Measurements from ENCODE around the gene APBB1IP. TPM values are rescaled to one million over a fixed set of nuclear protein-coding genes. Genes with fewer than 3 reads are reported as not detected.

Gene APBB1IP
- total RNA-seq, 1 experiment from 2014 or later: not detected

DNA sequence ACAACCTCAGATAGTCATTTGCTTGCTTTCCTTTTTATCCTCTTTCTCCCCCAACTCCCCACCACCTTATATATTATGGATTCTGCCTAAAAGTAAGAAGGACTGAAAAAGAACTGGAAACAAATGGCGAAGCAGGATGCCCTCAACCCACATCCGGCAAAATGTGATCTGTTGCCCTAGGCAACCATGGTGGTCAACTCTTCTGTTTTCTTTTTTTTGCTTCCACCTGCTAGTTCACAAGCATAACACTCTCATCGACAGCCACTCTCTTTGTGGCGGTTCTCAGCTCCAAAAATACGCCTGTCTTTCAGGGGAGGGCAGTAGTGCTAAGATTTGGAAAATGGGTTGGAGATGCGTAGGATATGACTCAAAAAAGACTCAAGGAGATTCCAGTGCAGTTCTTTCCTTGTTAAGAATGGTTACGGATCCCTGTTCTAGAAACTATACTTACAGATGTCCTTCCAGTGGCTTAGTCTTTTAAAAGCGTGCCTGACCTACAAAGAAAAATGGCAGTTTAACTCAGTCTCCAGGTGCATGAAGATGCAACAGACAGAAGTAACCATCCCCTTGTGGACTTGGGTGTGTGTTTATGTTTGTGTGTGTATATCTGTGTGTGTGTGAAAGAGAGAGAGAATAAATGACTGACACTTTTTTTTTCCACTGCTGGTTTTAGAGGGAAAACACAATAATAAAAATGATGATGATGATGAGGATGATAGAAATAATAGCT, 10.7 kb downstream of the APBB1IP start:
- H3K27ac Mint-ChIP-seq: no peak overlapping the region
- Histone ChIP-seq H4K5ac (ENCODE audit: insufficient read length, low read depth, low read length) (no peak overlapping the region), H3K9ac (ENCODE audit: extremely low read depth, insufficient read length, low read length) (no peak overlapping the region), H2BK12ac (ENCODE audit: insufficient read length, low read depth, low read length) (no peak overlapping the region), H3K56ac (ENCODE audit: insufficient read length, low read depth, low read length) (no peak overlapping the region), H4K8ac (replicated peaks; ENCODE audit: insufficient read length, low read depth, low read length) (no peak overlapping the region), H3K4ac (ENCODE audit: low read depth, low read length) (no peak overlapping the region), H2BK20ac (ENCODE audit: low read depth, low read length, poor library complexity, severe bottlenecking) (peak overlapping the region; percentile 90), H3K9me3 (ENCODE audit: control insufficient read depth, low read depth, low read length) (no peaks in the 10 kb centered on the region), H2BK120ac (ENCODE audit: low read depth, low read length, poor library complexity, severe bottlenecking) (no peak overlapping the region), H3K23ac (ENCODE audit: insufficient read length, low read depth, low read length) (no peak overlapping the region), H3K79me2 (ENCODE audit: insufficient read depth, low read length) (no peaks in the 10 kb centered on the region), H3K79me1 (ENCODE audit: insufficient read depth, low read depth, low read length, poor library complexity, severe bottlenecking) (no peaks in the 10 kb centered on the region), H2BK5ac (ENCODE audit: insufficient read length, low read length) (no peak overlapping the region), H3K4me1 (ENCODE audit: insufficient read depth, low read length) (no peaks in the 10 kb centered on the region), H4K20me1 (ENCODE audit: control insufficient read depth, insufficient read depth, insufficient read length) (no peaks in the 10 kb centered on the region), H3K4me2 (ENCODE audit: insufficient read depth, insufficient read length, low read length) (no peak overlapping the region), H3K18ac (ENCODE audit: insufficient read length, low read depth, low read length) (no peak overlapping the region), H3K23me2 (ENCODE audit: insufficient read length, low read depth, low read length, poor library complexity, severe bottlenecking) (no peaks in the 10 kb centered on the region), H3K14ac (ENCODE audit: insufficient read depth, low read length) (no peak overlapping the region), H2AFZ (ENCODE audit: low read length) (no peak overlapping the region), H3K27me3 (ENCODE audit: insufficient read depth, low read length) (no peaks in the 10 kb centered on the region), H3K27ac (ENCODE audit: insufficient read length, low read depth, low read length) (no peak overlapping the region), H3T11ph (ENCODE audit: low read length) (no peak overlapping the region), H4K91ac (ENCODE audit: insufficient read length, low read depth, low read length) (no peak overlapping the region), H2BK15ac (ENCODE audit: low read depth, low read length) (no peak overlapping the region), H2AK5ac (ENCODE audit: insufficient read length, low read length) (no peak overlapping the region)
- H3K9me3 Mint-ChIP-seq: no peaks in the 10 kb centered on the region
- H3K4me1 Mint-ChIP-seq: no peaks in the 10 kb centered on the region
- no CpG with 5 or more reads among the region's 8 CpGs for WGBS (ENCODE audit: extremely low coverage, insufficient read length, low lambda C conversion rate)
- no peaks in the 10 kb centered on the region; the same call in none of the 2 replicates for H3K27me3 Mint-ChIP-seq (ENCODE audit: low read depth)
- no peak for DNase-seq
- no peaks in the 10 kb centered on the region for H3K36me3 Mint-ChIP-seq (ENCODE audit: insufficient read depth in 1 of 3, low read depth in 3 of 3)
- H3K4me3 Mint-ChIP-seq: no peak overlapping the region
- TF ChIP-seq, protein P1, sequence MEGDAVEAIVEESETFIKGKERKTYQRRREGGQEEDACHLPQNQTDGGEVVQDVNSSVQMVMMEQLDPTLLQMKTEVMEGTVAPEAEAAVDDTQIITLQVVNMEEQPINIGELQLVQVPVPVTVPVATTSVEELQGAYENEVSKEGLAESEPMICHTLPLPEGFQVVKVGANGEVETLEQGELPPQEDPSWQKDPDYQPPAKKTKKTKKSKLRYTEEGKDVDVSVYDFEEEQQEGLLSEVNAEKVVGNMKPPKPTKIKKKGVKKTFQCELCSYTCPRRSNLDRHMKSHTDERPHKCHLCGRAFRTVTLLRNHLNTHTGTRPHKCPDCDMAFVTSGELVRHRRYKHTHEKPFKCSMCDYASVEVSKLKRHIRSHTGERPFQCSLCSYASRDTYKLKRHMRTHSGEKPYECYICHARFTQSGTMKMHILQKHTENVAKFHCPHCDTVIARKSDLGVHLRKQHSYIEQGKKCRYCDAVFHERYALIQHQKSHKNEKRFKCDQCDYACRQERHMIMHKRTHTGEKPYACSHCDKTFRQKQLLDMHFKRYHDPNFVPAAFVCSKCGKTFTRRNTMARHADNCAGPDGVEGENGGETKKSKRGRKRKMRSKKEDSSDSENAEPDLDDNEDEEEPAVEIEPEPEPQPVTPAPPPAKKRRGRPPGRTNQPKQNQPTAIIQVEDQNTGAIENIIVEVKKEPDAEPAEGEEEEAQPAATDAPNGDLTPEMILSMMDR (conservative IDR thresholded peaks at IDR 0.05): no peak

Measured in H9 (cell line).